Right lobe of liver (tissue), 6 donors: ENCODE data around the gene KDM4C. TPM values are rescaled to one million over a fixed set of nuclear protein-coding genes. Genes with fewer than 3 reads are reported as not detected.

Experiments
- ATAC-seq, 4 donors: fragments of 200-7000 bp; cut with Tn5 transposase; one replicate each; pipeline ENCODE4 v1.9.1; 2020; ENCODE audit warnings: mild to moderate bottlenecking in 4 of 4, moderate library complexity in 4 of 4
- DNase-seq, 3 donors: peaks; one replicate each; pipeline ENCODE4 v3.0.0-alpha.2; 2020
- H3K27ac ChIP-seq, 3 donors: fragments of 200-600 bp; one replicate each; pipeline ENCODE4 v1.8.0; 2022
- H3K27me3 ChIP-seq, 2 donors: fragments of 200-600 bp; one replicate each; pipeline ENCODE4 v1.8.0; 2022
- H3K36me3 ChIP-seq, 4 donors: fragments of 200-600 bp; sonication (generic) in 1 of 4; one replicate each; pipeline versions ENCODE4 v1.5.1 to v1.8.0; 2017 to 2022; ENCODE audit warnings: control low read depth in 1 of 4
- H3K4me1 ChIP-seq, 4 donors: fragments of 200-600 bp; sonication (generic) in 1 of 4; one replicate each; pipeline versions ENCODE4 v1.5.1 to v1.8.0; 2017 to 2022; ENCODE audit warnings: control low read depth in 1 of 4
- H3K4me3 ChIP-seq, 3 donors: fragments of 200-600 bp; one replicate each; pipeline ENCODE4 v1.8.0; 2022
- H3K9me3 ChIP-seq, 4 donors: fragments of 200-600 bp; sonication (generic) in 1 of 4; one replicate each; pipeline versions ENCODE4 v1.5.1 to v1.8.0; 2017 to 2022; ENCODE audit warnings: control low read depth in 1 of 4
- POLR2A ChIP-seq: fragments of 450-650 bp; IDR thresholded peaks from one replicate; pipeline ENCODE4 v1.6.1; 2017; ENCODE audit warnings: antibody characterized with exemption, mild to moderate bottlenecking
- WGBS: methylation state at CpG from one replicate; pipeline ENCODE4 v1.1.6; 2018; ENCODE audit warnings: low coverage, low lambda C conversion rate; ENCODE audit not compliant: insufficient coverage; ENCODE audit errors: missing lambda C conversion rate; 5-methylcytosine and 5-hydroxymethylcytosine counted together
- intact Hi-C, 2 donors: fragments of 100-400 bp; cut with DNase I; formaldehyde crosslinking; loops; one replicate each; pipeline versions ENCODE4 v1.11.2 to v1.14.1; 2022
- total RNA-seq, 6 experiments: library from RNA; depleted of rRNA in 2 of 6; stranded (reverse); fragments of >200 nt in 2 of 6; fragmentation: NEBNext Ultra II Directional in 3 of 6; extraction: Animal tissue kit (Norgen Biotek cat#: 25700) in 3 of 6; gene quantifications; one replicate each; pipeline versions ENCODE4 v1.1.0 to v1.2.4, GENCODE V29; 2016 to 2023
- TF ChIP-seq, protein P1 (sequence below), 4 donors: fragments of 200-600 bp in 3 of 4; fragments of 450-650 bp in 1 of 4; IDR thresholded peaks; one replicate each; pipeline versions ENCODE4 v1.5.1 to v1.8.0; 2016 to 2022; ENCODE audit warnings: antibody characterized with exemption in 4 of 4, mild to moderate bottlenecking in 2 of 4
- donor health status: DM: no; HTN: yes; CAD: no.
- donor health status: DM: no; HTN: no; CAD: no.
- donor health status: DM: no; HTN: no; CAD: no.
- donor health status: DM: no; HTN: yes; CAD: no.
- donor health status: DM: no; HTN: yes; CAD: no.

The KDM4C gene
- total RNA-seq, 6 experiments from 2014 or later: 14.1 to 20.9 (median 15.3) TPM

- WGBS: 80% methylated on average over 3 of the region's 3 CpGs
- H3K27ac ChIP-seq: no peak overlapping the region
- no peaks in the 10 kb centered on the region for H3K9me3 ChIP-seq
- TF ChIP-seq, protein P1, sequence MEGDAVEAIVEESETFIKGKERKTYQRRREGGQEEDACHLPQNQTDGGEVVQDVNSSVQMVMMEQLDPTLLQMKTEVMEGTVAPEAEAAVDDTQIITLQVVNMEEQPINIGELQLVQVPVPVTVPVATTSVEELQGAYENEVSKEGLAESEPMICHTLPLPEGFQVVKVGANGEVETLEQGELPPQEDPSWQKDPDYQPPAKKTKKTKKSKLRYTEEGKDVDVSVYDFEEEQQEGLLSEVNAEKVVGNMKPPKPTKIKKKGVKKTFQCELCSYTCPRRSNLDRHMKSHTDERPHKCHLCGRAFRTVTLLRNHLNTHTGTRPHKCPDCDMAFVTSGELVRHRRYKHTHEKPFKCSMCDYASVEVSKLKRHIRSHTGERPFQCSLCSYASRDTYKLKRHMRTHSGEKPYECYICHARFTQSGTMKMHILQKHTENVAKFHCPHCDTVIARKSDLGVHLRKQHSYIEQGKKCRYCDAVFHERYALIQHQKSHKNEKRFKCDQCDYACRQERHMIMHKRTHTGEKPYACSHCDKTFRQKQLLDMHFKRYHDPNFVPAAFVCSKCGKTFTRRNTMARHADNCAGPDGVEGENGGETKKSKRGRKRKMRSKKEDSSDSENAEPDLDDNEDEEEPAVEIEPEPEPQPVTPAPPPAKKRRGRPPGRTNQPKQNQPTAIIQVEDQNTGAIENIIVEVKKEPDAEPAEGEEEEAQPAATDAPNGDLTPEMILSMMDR (IDR thresholded peaks at IDR 0.05): no peak
- TF ChIP-seq POLR2A: no peak
- no peaks in the 10 kb centered on the region for H3K36me3 ChIP-seq
- no peaks in the 10 kb centered on the region for H3K27me3 ChIP-seq
- H3K4me1 ChIP-seq: peaks cover 0 to 28% (median 3%) of the 10 kb centered on the region in 4 donors
- no peak overlapping the region for H3K4me3 ChIP-seq
- ATAC-seq (no peak), DNase-seq (no peak)
- intact Hi-C loops: no loop called here
Observed at GRCh38 chr9:6782981-6783380, 25.2 kb downstream of the KDM4C start.

GRCh38 chr9:6783753-6784152, 26.0 kb downstream of the KDM4C start:
- ATAC-seq: no peak
- Histone ChIP-seq H3K4me1 (peaks cover 0 to 36% (median 5%) of the 10 kb centered on the region in 4 donors), H3K27me3 (no peaks in the 10 kb centered on the region), H3K27ac (no peak overlapping the region), H3K36me3 (no peaks in the 10 kb centered on the region), H3K4me3 (no peak overlapping the region), H3K9me3 (no peaks in the 10 kb centered on the region)
- TF ChIP-seq, protein P1 (IDR thresholded peaks at IDR 0.05): no peak
- TF ChIP-seq POLR2A: no peak
- intact Hi-C loops: no loop called here
- WGBS: 90% methylated on average over 1 of the region's 1 CpG
- DNase-seq: no peak

- 86% methylated on average over 1 of the region's 1 CpG for WGBS
- no peak overlapping the region for H3K4me3 ChIP-seq
- peak in 1 of 4 donors; percentile 19 for ATAC-seq
- H3K4me1 ChIP-seq: peaks cover 0 to 33% (median 8%) of the 10 kb centered on the region in 4 donors
- DNase-seq: no peak
- no peaks in the 10 kb centered on the region for H3K36me3 ChIP-seq
- no peak for TF ChIP-seq POLR2A
- TF ChIP-seq, protein P1 (IDR thresholded peaks at IDR 0.05): no peak
- no peaks in the 10 kb centered on the region for H3K9me3 ChIP-seq
- intact Hi-C loops: no loop called here
- H3K27me3 ChIP-seq: no peaks in the 10 kb centered on the region
- H3K27ac ChIP-seq: no peak overlapping the region
Observed at GRCh38 chr9:6785682-6786081, 27.9 kb downstream of the KDM4C start.

DNA sequence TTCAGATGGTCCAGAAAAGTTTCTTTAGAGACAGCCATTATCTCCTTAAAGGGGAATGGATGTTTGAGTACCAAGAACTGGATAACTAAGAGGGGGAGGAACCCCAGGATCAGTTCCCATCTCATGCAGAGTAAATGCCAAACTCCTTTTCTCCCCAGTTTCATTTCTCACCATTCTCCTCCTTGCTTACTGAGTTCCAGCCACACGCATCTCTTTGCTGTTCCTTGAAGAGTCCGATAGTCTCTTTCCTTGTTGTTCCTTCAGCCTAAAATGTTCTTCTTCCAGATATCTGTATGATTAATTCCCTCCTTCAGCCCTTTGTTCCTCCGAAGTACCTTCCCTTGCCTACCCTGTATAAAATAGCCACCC, 30.0 kb downstream of the KDM4C start:
- no peaks in the 10 kb centered on the region for H3K27me3 ChIP-seq
- H3K9me3 ChIP-seq: no peaks in the 10 kb centered on the region
- no peaks in the 10 kb centered on the region for H3K36me3 ChIP-seq
- H3K27ac ChIP-seq: peak overlapping the region in 1 of 3 donors; percentile 43
- DNase-seq: no peak
- intact Hi-C loops: no loop called here
- peak in 1 of 4 donors; percentile 5 for ATAC-seq
- peaks cover 0 to 33% (median 8%) of the 10 kb centered on the region in 4 donors for H3K4me1 ChIP-seq
- WGBS: 96% methylated on average over 3 of the region's 3 CpGs
- H3K4me3 ChIP-seq: no peak overlapping the region
- TF ChIP-seq POLR2A: no peak
- TF ChIP-seq, protein P1 (IDR thresholded peaks at IDR 0.05): no peak
